Nephron progenitor cell (in vitro differentiated cells): ENCODE data around the gene DAGLB.

Source experiments
- DNase-seq: peaks from one replicate; pipeline ENCODE4 v3.0.0; 2021
- H3K27ac Mint-ChIP-seq: 2 replicates; pipeline ENCODE4 v1.8.0; 2021; ENCODE audit warnings: mild to moderate bottlenecking, moderate library complexity, mixed read lengths
- H3K27me3 Mint-ChIP-seq: 2 replicates; pipeline ENCODE4 v1.8.0; 2021; ENCODE audit warnings: mild to moderate bottlenecking, low read depth, mixed read lengths; ENCODE audit not compliant: poor library complexity
- H3K36me3 Mint-ChIP-seq: 2 replicates; pipeline ENCODE4 v1.8.0; 2021; ENCODE audit warnings: low read depth, mixed read lengths
- H3K4me1 Mint-ChIP-seq: 2 replicates; pipeline ENCODE4 v1.8.0; 2021; ENCODE audit warnings: mixed read lengths
- H3K4me3 Mint-ChIP-seq: 2 replicates; pipeline ENCODE4 v1.8.0; 2021; ENCODE audit warnings: mild to moderate bottlenecking, moderate library complexity, mixed read lengths
- H3K9me3 Mint-ChIP-seq: 2 replicates; pipeline ENCODE4 v1.8.0; 2021; ENCODE audit warnings: mild to moderate bottlenecking, moderate library complexity, mixed read lengths
- CTCF ChIP-seq: fragments of 200-600 bp; sonication (generic); IDR thresholded peaks from 2 replicates; pipeline ENCODE4 v1.5.0; 2021; ENCODE audit warnings: antibody characterized with exemption

Gene DAGLB

GRCh38 chr7:6430271-6430940, 17.3 kb downstream of the DAGLB start:
- H3K27me3 Mint-ChIP-seq: no peaks in the 10 kb centered on the region
- no peak for TF ChIP-seq CTCF
- H3K27ac Mint-ChIP-seq: peak overlapping the region; percentile 66
- no peaks in the 10 kb centered on the region for H3K9me3 Mint-ChIP-seq
- no peak for DNase-seq
- H3K4me3 Mint-ChIP-seq: no peak overlapping the region
- H3K36me3 Mint-ChIP-seq: peaks cover 55% of the 10 kb centered on the region
- H3K4me1 Mint-ChIP-seq: peaks cover 4% of the 10 kb centered on the region

GRCh38 chr7:6425948-6426347, 21.8 kb downstream of the DAGLB start:
- peak overlapping the region; percentile 80 for H3K27ac Mint-ChIP-seq
- DNase-seq: no peak
- no peak overlapping the region for H3K4me3 Mint-ChIP-seq
- peaks cover 12% of the 10 kb centered on the region for H3K4me1 Mint-ChIP-seq
- H3K36me3 Mint-ChIP-seq: peaks cover 74% of the 10 kb centered on the region
- TF ChIP-seq CTCF: no peak
- no peaks in the 10 kb centered on the region for H3K27me3 Mint-ChIP-seq
- H3K9me3 Mint-ChIP-seq: no peaks in the 10 kb centered on the region

GRCh38 chr7:6423942-6424701, 23.6 kb downstream of the DAGLB start:
- Mint-ChIP-seq H3K36me3 (peaks cover 75% of the 10 kb centered on the region), H3K27me3 (peaks cover 5% of the 10 kb centered on the region), H3K4me3 (no peak overlapping the region), H3K9me3 (no peaks in the 10 kb centered on the region), H3K27ac (peak overlapping the region; percentile 95), H3K4me1 (peaks cover 12% of the 10 kb centered on the region)
- no peak for TF ChIP-seq CTCF
- DNase-seq: no peak

GRCh38 chr7:6422926-6423632, 24.7 kb downstream of the DAGLB start:
- H3K27me3 Mint-ChIP-seq: peaks cover 6% of the 10 kb centered on the region
- no peaks in the 10 kb centered on the region for H3K9me3 Mint-ChIP-seq
- H3K27ac Mint-ChIP-seq: no peak overlapping the region
- peaks cover 70% of the 10 kb centered on the region for H3K36me3 Mint-ChIP-seq
- DNase-seq: no peak
- no peak overlapping the region for H3K4me3 Mint-ChIP-seq
- peaks cover 12% of the 10 kb centered on the region for H3K4me1 Mint-ChIP-seq
- no peak for TF ChIP-seq CTCF

GRCh38 chr7:6422095-6422494, 25.7 kb downstream of the DAGLB start:
- Mint-ChIP-seq H3K9me3 (no peaks in the 10 kb centered on the region), H3K36me3 (peaks cover 67% of the 10 kb centered on the region), H3K27ac (no peak overlapping the region), H3K27me3 (peaks cover 6% of the 10 kb centered on the region), H3K4me1 (peaks cover 12% of the 10 kb centered on the region), H3K4me3 (no peak overlapping the region)
- no peak for TF ChIP-seq CTCF
- no peak for DNase-seq
